HEK293 (cell line): ENCODE measurements around the gene FANCC.

Experiments used
- CTCF ChIP-seq: fragments of 450-650 bp; formaldehyde crosslinking; IDR thresholded peaks from 2 replicates; pipeline ENCODE4 v1.5.1; 2016; ENCODE audit warnings: missing biosample characterization, missing genetic modification characterization
- REST ChIP-seq: fragments of 450-650 bp; formaldehyde crosslinking; IDR thresholded peaks from 2 replicates; pipeline ENCODE4 v1.5.1; 2016; ENCODE audit warnings: missing biosample characterization, missing genetic modification characterization
- SP2 ChIP-seq: fragments of 450-650 bp; formaldehyde crosslinking; IDR thresholded peaks from 2 replicates; pipeline ENCODE4 v1.5.1; 2016; ENCODE audit warnings: missing biosample characterization, missing genetic modification characterization
- YY1 ChIP-seq: fragments of 450-650 bp; formaldehyde crosslinking; IDR thresholded peaks from 2 replicates; pipeline ENCODE4 v1.5.1; 2018; ENCODE audit warnings: missing biosample characterization, missing genetic modification characterization
- ZBTB1 ChIP-seq: fragments of 450-650 bp; formaldehyde crosslinking; IDR thresholded peaks from 2 replicates; pipeline ENCODE4 v1.5.1; 2016; ENCODE audit warnings: missing biosample characterization, missing genetic modification characterization
- ZNF239 ChIP-seq: fragments of 450-650 bp; formaldehyde crosslinking; IDR thresholded peaks from 2 replicates; pipeline ENCODE4 v1.5.1; 2016; ENCODE audit warnings: missing biosample characterization, missing genetic modification characterization
- ZNF24 ChIP-seq: fragments of 450-650 bp; formaldehyde crosslinking; IDR thresholded peaks from 2 replicates; pipeline ENCODE4 v1.5.1; 2016; ENCODE audit warnings: missing biosample characterization, missing genetic modification characterization
- ZNF274 ChIP-seq, 2 experiments: fragments of 200-500 bp in 1 of 2; fragments of 450-650 bp in 1 of 2; sonication (Bioruptor generic) in 1 of 2; formaldehyde crosslinking in 1 of 2; IDR thresholded peaks; 2 replicates each; pipeline versions ENCODE4 v1.5.1 to v1.6.1; 2014 to 2016; ENCODE audit warnings: borderline replicate concordance in 1 of 2, inconsistent platforms in 1 of 2, low read length in 1 of 2, missing biosample characterization in 1 of 2, missing genetic modification characterization in 1 of 2
- ZNF776 ChIP-seq: fragments of 450-650 bp; formaldehyde crosslinking; IDR thresholded peaks from 2 replicates; pipeline ENCODE4 v1.5.0; 2017; ENCODE audit warnings: missing biosample characterization, missing genetic modification characterization, borderline replicate concordance
- ZNF792 ChIP-seq: fragments of 450-650 bp; formaldehyde crosslinking; IDR thresholded peaks from 2 replicates; pipeline ENCODE4 v1.5.1; 2016; ENCODE audit warnings: missing biosample characterization, missing genetic modification characterization
- ZSCAN18 ChIP-seq: fragments of 450-650 bp; formaldehyde crosslinking; IDR thresholded peaks from 2 replicates; pipeline ENCODE4 v1.5.1; 2016; ENCODE audit warnings: missing biosample characterization, missing genetic modification characterization
- ZSCAN5A ChIP-seq: fragments of 450-650 bp; formaldehyde crosslinking; IDR thresholded peaks from 2 replicates; pipeline ENCODE4 v1.5.1; 2016; ENCODE audit warnings: missing biosample characterization, missing genetic modification characterization
- TF ChIP-seq, protein P1 (sequence below): fragments of 450-650 bp; formaldehyde crosslinking; IDR thresholded peaks from 2 replicates; pipeline ENCODE4; 2016; ENCODE audit warnings: missing biosample characterization, missing genetic modification characterization
- TF ChIP-seq, protein P2 (sequence below): fragments of 450-650 bp; formaldehyde crosslinking; IDR thresholded peaks from 2 replicates; pipeline ENCODE4 v1.5.1; 2016; ENCODE audit warnings: missing biosample characterization, missing genetic modification characterization, low read depth

GRCh38 chr9:95067897-95068296 lies 249.6 kb downstream of the FANCC start:
- TF ChIP-seq ZNF24 (tag by site-specific recombination) (no peak), CTCF (tag by site-specific recombination) (no peak), ZNF274 (IDR thresholded peaks at IDR 0.05; ENCODE audit: low read length) (no peak), ZNF274 (tag by site-specific recombination; IDR thresholded peaks at IDR 0.05; ENCODE audit: borderline replicate concordance) (no peak), ZBTB1 (tag by site-specific recombination) (no peak), ZNF239 (no peak), ZNF776 (tag by site-specific recombination) (no peak), SP2 (tag by site-specific recombination) (no peak), ZSCAN18 (no peak), ZSCAN5A (tag by site-specific recombination) (no peak), REST (no peak), YY1 (no peak), ZNF792 (no peak)
- TF ChIP-seq, protein P1, sequence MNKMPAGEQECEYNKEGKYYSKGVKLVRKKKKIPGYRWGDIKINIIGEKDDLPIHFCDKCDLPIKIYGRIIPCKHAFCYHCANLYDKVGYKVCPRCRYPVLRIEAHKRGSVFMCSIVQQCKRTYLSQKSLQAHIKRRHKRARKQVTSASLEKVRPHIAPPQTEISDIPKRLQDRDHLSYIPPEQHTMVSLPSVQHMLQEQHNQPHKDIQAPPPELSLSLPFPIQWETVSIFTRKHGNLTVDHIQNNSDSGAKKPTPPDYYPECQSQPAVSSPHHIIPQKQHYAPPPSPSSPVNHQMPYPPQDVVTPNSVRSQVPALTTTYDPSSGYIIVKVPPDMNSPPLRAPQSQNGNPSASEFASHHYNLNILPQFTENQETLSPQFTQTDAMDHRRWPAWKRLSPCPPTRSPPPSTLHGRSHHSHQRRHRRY, result no peak
- TF ChIP-seq, protein P2, sequence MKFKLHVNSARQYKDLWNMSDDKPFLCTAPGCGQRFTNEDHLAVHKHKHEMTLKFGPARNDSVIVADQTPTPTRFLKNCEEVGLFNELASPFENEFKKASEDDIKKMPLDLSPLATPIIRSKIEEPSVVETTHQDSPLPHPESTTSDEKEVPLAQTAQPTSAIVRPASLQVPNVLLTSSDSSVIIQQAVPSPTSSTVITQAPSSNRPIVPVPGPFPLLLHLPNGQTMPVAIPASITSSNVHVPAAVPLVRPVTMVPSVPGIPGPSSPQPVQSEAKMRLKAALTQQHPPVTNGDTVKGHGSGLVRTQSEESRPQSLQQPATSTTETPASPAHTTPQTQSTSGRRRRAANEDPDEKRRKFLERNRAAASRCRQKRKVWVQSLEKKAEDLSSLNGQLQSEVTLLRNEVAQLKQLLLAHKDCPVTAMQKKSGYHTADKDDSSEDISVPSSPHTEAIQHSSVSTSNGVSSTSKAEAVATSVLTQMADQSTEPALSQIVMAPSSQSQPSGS (tag by site-specific recombination), result no peak
